ENCODE measurements around the gene MRPL23. TPM values are rescaled to one million over a fixed set of nuclear protein-coding genes. Genes with fewer than 3 reads are reported as not detected.

MRPL23 gene
- total RNA-seq, 2 donors from 2014 or later = 69.9 to 109 TPM

DNA sequence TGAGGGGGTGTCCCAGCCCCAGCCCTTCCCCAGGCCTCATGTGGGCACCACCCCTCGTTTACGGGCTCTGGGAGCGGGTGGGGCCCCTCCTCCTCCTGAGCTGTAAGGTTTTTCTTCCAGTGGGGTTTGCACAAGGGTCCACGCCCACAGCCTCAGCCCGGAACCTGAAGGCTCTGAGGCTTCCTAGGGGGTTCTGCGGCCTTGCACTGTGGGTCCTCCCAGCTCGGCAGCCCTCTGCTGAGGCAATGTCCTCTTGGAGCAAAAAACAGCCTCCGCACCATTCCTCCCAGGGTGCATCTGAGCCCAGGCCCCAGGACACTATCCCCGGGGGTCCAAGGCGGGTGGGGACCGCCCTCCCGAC lies 36.4 kb downstream of the MRPL23 start:
- H3K27ac ChIP-seq (ENCODE audit: low read depth, low read length) = no peak overlapping the region
- no peak overlapping the region for H3K4me3 ChIP-seq (ENCODE audit: low read length)
- Mint-ChIP-seq H3K4me1 (no peaks in the 10 kb centered on the region), H3K27me3 (ENCODE audit: insufficient read depth) (no peaks in the 10 kb centered on the region), H3K9me3 (no peaks in the 10 kb centered on the region), H3K36me3 (ENCODE audit: low read depth) (no peaks in the 10 kb centered on the region), H3K4me3 (no peak overlapping the region), H3K27ac (no peak overlapping the region)
- H3K9ac ChIP-seq (ENCODE audit: extremely low read depth, low read length, poor library complexity, severe bottlenecking) = no peak overlapping the region
- H3K27me3 ChIP-seq (ENCODE audit: control insufficient read depth, insufficient read depth, low read length, poor library complexity, severe bottlenecking) = no peaks in the 10 kb centered on the region
- peak; percentile 1 for DNase-seq
- H3K4me1 ChIP-seq (ENCODE audit: control insufficient read depth, insufficient read depth, low read length) = no peaks in the 10 kb centered on the region
- WGBS, 2 experiments (ENCODE audit: insufficient coverage in 1 of 2, insufficient read length in 1 of 2) = 96% methylated on average over 6 of the region's 12 CpGs; no CpG with 5 or more reads in 1 of the 2 experiments
- H3K36me3 ChIP-seq (ENCODE audit: control insufficient read depth, insufficient read depth, low read length) = no peaks in the 10 kb centered on the region
- no peak for TF ChIP-seq CTCF (conservative IDR thresholded peaks at IDR 0.05)
- H3K9me3 ChIP-seq (ENCODE audit: control insufficient read depth, low read length) = no peaks in the 10 kb centered on the region

- no CpG with 5 or more reads among the region's 6 CpGs for WGBS, 2 experiments (ENCODE audit: insufficient coverage in 1 of 2, insufficient read length in 1 of 2)
- TF ChIP-seq CTCF (conservative IDR thresholded peaks at IDR 0.05) = no peak
These were observed 39.9 kb downstream of the MRPL23 start for GRCh38 chr11:1987024-1987423.

GRCh38 chr11:1988174-1988573 lies 41.0 kb downstream of the MRPL23 start:
- no CpG with 5 or more reads among the region's 11 CpGs for WGBS, 2 experiments (ENCODE audit: insufficient coverage in 1 of 2, insufficient read length in 1 of 2)
- H3K4me1 Mint-ChIP-seq = no peaks in the 10 kb centered on the region
- Histone ChIP-seq H3K27ac (ENCODE audit: low read depth, low read length) (no peak overlapping the region), H3K4me3 (ENCODE audit: low read length) (no peak overlapping the region), H3K4me1 (ENCODE audit: control insufficient read depth, insufficient read depth, low read length) (no peaks in the 10 kb centered on the region), H3K36me3 (ENCODE audit: control insufficient read depth, insufficient read depth, low read length) (no peaks in the 10 kb centered on the region), H3K9me3 (ENCODE audit: control insufficient read depth, low read length) (no peaks in the 10 kb centered on the region), H3K27me3 (ENCODE audit: control insufficient read depth, insufficient read depth, low read length, poor library complexity, severe bottlenecking) (no peaks in the 10 kb centered on the region), H3K9ac (ENCODE audit: extremely low read depth, low read length, poor library complexity, severe bottlenecking) (no peak overlapping the region)
- DNase-seq = no peak
- no peak overlapping the region for H3K4me3 Mint-ChIP-seq
- H3K27me3 Mint-ChIP-seq (ENCODE audit: insufficient read depth) = no peaks in the 10 kb centered on the region
- no peaks in the 10 kb centered on the region for H3K36me3 Mint-ChIP-seq (ENCODE audit: low read depth)
- TF ChIP-seq CTCF (conservative IDR thresholded peaks at IDR 0.05) = no peak
- no peaks in the 10 kb centered on the region for H3K9me3 Mint-ChIP-seq
- no peak overlapping the region for H3K27ac Mint-ChIP-seq

More at GRCh38 chr11:1987024-1987423, 39.9 kb downstream of the MRPL23 start:
- H3K27me3 ChIP-seq (ENCODE audit: control insufficient read depth, insufficient read depth, low read length, poor library complexity, severe bottlenecking) = no peaks in the 10 kb centered on the region
- H3K27me3 Mint-ChIP-seq (ENCODE audit: insufficient read depth) = no peaks in the 10 kb centered on the region
- H3K4me1 ChIP-seq (ENCODE audit: control insufficient read depth, insufficient read depth, low read length) = no peaks in the 10 kb centered on the region
- no peaks in the 10 kb centered on the region for H3K36me3 ChIP-seq (ENCODE audit: control insufficient read depth, insufficient read depth, low read length)
- H3K4me3 ChIP-seq (ENCODE audit: low read length) = no peak overlapping the region
- H3K27ac ChIP-seq (ENCODE audit: low read depth, low read length) = no peak overlapping the region
- no peaks in the 10 kb centered on the region for H3K4me1 Mint-ChIP-seq
- H3K4me3 Mint-ChIP-seq = no peak overlapping the region
- no peaks in the 10 kb centered on the region for H3K9me3 ChIP-seq (ENCODE audit: control insufficient read depth, low read length)
- no peaks in the 10 kb centered on the region for H3K36me3 Mint-ChIP-seq (ENCODE audit: low read depth)
- no peak overlapping the region for H3K9ac ChIP-seq (ENCODE audit: extremely low read depth, low read length, poor library complexity, severe bottlenecking)
- H3K27ac Mint-ChIP-seq = no peak overlapping the region
- no peaks in the 10 kb centered on the region for H3K9me3 Mint-ChIP-seq
- no peak for DNase-seq
